Fibroblast of the conjunctiva (primary cell): Measurements from ENCODE around the gene SLC26A4.

Experiments used
- DNase-seq: peaks from one replicate; pipeline ENCODE4 v3.0.0-alpha.2; 2010; ENCODE audit warnings: low read depth

Gene SLC26A4

DNA sequence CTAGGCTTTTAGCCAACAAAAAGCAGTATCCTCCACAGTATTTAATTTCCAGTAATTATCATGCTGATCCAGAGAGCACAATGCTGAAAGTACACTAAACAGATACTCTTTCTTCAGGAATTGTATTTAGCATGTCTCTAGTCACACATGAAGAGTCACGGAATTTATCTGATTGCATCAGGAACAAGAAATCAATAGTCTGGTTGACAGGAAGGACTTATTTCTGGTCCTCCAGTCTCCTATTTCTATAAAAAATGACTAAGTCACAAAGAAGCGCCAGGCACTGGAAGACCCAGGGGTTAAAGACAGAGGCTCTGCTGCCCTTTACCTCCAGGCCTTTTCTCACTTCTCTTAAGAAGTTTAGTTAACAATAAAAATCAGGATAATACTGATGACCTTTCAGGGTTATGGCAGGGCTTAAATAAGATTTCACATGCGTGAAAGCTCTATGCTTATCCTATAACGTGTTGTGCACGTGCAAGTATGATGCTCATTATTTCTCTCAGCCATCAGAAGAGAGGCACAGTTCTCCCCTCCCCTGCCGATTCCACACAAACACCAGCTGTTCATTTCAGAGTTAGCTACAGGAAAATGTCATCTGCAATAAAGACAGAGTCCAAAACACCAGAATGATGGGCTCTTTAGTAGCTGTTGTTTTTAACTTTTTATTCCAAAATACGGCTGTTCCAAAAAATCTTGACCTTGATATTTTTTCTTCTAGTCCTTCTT, 36.9 kb downstream of the SLC26A4 start:
- no peak for DNase-seq

DNA sequence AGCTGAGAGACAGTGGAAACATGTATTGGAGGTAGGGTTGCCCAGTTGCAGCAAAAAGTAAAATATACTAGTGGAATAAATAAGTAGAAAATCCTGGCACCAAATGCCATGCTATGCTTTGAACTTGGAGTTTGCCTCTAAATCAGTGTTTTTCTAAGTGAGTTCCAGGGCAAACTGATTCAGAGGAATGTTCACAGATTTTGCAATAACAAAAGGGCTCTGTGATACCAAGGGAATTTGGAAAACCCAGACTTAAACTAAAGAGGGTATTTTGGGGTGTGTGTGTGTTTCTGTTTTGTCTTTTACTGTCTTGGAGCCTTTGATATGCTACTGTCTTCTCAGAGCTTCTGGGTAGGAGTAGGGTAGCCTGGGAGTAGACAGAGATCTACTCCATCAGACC, 39.9 kb downstream of the SLC26A4 start:
- DNase-seq, result no peak

DNA sequence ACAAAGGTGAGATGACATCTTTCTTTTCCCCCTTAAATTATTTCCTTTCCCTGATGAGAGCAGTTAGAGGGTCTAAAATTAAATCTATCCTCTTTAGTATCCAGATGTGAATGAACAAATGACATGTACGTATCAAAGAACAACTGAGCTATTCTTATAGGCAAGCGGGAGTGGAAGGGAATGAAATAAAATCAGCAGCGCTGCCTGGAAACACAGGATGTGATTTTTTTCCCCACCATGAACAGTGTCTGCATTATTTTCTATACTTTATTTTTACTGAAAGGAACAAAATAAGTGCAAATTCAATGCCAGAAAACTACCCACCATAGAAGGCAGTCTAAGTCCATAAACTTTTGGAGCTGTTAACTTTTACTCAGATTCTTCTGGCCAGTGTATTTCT, 40.6 kb downstream of the SLC26A4 start:
- DNase-seq, result no peak

DNA sequence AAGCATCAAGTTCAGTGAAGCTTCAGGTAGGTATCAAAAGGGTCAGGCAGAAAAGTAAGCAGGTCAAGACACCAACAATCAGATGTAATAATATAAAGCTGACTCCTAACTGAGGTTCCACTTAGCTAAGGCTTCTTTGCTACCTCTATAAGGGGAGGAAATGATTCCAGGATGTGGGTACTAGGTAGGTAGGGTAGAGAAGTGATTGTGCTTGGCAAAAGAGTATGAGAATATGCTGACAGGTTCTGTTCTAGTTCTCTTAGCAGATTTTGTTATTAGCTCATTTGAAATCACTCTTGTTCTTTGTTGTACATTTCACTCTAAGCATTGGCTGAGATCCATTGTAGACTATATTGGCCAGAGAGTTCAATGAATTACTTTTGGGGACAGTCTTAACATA, 42.6 kb downstream of the SLC26A4 start:
- no peak for DNase-seq

DNA sequence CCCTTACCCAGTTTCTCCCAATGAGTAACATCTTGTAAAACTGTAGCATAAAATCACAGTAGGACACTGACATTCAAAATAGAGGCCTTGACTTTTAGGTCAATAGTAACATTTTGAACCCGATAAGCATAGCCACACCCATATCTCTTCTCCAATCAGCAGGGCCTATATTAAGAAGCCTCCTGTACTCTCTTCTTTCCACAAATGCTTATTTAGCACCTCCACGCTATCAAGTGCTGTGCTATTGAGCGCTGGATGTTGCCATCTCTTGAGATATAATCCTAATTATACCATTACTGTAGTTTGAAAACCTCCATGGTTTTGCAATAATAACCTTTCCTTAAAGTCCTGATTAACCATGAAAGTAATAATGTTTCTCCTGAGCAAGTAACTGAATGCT, 43.2 kb downstream of the SLC26A4 start:
- no peak for DNase-seq

DNA sequence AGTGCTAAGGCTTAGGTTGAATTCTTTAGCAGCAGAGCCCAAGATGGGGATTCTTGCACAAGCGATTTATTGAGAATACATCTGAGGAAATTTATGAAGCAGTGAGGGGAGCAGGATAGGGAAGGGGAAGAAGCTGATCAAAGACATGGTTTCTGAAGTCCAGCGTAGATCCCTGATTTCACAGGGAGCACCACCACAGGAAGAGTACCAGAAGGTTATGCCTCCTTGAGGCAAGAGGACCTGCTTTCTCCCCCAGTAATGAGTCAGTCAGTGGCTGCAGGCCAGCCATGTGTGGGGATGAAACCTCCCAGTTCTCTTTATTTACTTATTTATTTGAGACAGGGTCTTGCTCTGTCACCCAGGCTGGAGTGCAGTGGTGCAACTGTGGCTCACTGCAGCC, 48.3 kb downstream of the SLC26A4 start:
- no peak for DNase-seq

DNA sequence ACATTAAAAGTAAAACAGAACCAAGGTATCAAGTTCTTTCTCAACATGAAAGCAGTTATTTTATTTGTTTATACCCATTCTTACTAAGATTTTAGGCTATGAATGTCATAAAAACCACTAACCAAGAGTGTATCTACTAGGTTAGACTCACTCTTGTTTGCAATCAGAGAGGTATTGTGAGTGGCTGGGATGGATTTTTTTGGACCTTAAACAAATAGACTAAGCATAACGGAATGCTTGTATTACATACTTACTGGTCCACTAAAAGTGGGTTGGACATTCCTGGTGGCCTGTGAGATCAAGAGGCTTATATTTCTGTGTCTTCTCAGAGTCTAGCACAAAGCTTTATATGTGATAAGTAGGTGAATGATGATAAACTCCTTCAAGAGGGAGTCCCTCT, 50.7 kb downstream of the SLC26A4 start:
- DNase-seq, result no peak

DNA sequence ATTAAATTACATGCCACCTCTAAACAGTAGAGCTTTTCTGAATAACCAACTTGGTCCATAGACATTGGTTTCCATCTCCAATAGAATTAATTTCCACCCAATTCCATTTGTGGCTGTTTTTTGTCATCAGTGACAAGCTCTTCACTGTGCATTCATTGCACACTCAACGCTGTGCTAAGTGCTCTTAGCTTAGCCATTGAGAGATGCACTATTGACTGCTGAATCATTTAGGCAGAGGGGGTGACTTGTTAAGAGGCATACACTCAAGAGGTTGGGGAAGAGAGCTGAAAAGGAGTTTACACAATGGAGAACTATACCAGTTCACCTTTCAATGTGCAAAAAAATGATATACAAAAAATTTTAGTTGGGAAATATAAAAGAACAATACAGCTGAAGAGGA, 51.4 kb downstream of the SLC26A4 start:
- no peak for DNase-seq

DNA sequence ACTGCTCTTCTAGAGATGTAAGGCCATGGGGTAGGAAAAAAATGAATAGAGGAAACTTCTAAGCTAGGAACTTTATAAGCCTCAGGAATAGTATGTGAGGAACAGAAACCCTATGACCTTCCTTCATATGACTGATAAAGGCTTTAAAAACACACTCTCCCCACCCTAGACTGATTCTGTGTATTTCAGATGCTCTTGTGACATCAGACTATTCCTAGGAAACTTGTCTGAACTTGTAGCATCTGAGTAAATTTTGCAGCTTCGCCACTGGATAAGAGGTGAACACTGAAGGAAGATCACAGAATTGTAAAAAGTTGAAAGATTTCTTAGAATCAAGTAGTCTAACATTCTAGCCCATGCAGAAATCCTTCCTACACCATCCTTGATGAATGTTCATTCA, 52.3 kb downstream of the SLC26A4 start:
- DNase-seq, result no peak

DNA sequence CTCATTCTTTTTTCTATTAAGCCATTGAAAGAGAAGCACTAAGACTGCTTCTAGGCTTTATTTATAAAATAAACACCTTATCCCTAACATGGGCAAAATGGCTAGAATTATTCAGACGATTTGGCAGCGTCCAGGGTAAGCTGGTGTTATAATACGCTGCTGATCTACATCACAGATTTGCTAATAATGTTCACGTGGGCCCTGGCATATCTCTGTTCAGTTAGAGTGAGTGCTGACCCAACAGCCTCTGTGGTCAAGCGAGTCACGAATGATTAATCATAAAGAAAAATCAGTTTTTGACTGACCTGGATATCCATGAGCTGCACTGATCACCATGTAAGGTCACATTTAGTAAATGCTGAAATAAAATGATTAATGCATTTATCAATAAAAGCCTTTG, 54.9 kb downstream of the SLC26A4 start:
- no peak for DNase-seq

DNA sequence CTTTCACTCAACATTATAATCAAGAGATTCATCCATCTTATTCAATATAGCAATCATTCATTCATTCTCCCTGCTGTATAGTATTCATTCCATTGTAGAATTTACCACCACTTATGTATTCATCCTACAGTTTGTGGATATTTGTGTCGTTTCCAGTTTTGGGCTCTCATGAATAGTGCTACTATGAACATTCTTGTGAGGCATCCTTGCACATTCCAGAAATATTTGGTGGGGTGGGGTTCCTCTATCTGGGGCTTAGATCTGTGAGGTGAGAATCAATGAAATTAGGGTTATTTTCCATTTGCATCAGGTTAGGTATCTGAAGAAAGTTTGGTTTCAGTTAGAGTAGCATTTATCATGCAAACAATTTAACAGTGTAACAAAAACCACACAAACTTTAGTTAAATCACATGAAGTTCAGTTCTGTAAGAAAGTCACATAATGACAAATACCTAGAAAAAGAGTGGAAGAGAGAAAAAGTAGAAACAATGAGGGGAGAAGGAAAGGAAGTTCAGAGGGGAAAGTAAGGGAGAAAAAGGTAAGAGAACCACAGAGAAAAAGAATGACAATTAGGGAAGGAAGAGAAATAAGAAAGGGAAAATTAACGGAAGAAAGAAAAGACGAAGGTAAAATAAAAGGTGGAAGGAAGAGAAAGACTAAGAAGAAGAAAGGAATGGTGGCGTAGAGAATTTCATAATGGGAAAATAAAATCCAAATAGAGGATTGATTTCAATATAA, 58.0 kb downstream of the SLC26A4 start:
- no peak for DNase-seq

DNA sequence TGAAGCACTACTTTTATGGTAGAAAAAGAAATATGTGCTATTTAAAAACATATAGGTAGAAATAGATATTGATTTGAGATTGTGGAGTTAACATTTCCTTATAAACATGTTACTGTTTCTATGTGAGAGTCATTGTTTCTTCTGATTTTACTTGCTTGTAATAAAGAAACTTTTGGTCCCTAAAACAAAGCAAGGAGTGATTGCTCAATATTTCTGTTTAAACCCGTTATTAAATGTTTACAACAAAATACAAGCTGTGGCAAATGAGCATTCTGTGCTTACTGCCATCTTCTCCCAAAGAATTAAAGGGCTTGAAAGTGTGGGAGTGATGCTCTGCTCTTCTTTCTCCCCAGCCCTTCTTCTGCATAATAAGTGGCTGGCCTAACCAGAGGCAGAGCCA, 60.7 kb downstream of the SLC26A4 start:
- DNase-seq, result no peak

DNA sequence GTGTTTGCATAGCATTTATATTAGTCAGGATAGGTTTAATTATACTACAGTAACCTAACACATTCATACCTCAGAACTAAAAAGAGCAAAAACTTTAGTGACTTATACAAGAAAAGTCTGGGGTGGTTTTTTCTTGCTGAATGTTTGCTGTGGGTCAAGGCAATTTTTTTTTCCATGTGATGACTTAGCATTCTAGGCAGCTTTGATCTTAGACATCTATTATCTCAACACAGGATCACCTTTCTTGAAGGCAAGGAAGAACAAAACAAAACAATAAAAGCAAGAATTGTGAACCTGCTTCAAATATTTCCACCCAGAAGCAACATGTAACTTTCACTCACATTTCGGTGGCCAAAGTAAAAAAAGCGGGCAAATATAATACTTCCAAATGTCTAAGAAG, 62.6 kb downstream of the SLC26A4 start:
- DNase-seq, result no peak

DNA sequence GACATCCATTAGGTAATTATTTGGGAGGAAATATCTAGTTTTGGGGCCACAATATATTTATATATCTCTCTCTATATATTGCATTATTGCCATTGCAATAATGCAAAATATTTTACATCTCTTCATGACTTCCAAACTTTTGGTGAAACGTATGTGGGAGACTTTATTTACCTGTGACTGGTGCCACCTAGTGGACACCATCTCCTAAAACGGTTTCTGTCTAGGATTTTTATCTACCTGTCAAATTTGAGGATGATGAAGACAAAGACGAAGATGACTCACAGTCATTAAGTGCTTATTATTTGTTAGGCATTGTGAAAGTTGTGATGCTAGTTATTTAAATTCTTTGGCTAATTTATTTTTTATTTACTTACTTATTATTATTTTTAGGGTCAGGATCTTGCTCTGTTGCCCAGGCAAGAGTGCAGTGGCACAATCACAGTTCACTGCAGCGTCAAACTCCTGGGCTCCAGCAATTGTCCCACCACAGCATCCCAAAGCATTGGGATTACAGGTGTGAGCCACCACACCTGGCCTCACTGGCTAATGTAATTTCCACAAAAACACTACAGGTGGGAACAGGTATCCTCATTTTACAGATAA, 64.6 kb downstream of the SLC26A4 start:
- DNase-seq, result peak; percentile 55

DNA sequence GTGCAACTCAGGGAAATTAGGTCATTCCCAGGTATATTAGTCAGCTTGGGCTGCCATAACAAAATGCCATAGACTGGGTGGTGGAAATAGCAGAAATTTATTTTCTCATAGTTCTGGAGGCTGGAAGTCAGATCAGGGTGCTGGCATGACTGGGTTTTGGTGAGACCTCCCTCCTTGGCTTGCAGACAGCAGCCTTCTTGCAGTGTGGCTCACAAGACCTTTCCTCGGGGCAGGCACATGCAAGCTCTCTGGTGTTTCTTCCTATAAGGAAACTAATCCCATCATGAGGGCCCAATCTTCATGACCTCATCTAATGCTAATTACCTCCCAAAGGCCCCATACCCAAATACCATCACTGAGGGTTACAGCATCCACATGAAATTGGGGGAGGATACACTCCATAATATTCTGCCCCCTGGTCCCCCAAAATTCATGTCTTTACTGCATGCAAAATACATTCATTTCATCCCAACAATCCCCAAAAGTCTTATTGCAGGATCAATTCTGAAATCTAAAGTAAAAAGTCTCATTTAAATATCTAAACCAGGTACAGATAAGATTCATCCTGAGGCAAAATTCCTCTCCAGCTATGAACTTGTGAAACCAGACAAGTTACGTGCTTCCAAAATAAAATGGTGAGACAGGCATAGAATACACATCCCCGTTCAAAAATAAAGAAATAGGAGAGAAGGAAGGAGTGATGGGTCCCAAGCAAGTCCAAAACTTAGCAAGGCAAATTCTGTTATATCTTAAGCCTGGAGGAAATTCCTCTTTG, 65.9 kb downstream of the SLC26A4 start:
- no peak for DNase-seq

DNA sequence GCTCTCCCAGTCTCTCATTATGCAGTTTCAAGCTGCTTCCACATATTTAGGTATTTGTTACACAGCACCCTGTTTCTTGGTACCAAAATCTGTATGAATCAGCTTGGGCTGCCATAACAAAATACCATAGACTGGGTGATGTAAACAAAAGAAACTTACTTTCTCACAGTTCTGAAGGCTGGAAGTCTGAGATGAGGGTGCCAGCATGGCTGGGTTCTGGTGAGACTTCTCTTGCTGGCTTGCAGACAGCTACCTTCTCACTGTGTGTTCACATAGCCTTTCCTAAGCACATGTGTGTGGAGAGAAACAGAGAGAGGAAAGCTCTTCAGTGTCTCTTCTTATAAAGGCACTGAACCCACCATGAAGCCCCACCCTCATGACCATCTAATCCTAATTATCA, 67.6 kb downstream of the SLC26A4 start:
- DNase-seq, result no peak

DNA sequence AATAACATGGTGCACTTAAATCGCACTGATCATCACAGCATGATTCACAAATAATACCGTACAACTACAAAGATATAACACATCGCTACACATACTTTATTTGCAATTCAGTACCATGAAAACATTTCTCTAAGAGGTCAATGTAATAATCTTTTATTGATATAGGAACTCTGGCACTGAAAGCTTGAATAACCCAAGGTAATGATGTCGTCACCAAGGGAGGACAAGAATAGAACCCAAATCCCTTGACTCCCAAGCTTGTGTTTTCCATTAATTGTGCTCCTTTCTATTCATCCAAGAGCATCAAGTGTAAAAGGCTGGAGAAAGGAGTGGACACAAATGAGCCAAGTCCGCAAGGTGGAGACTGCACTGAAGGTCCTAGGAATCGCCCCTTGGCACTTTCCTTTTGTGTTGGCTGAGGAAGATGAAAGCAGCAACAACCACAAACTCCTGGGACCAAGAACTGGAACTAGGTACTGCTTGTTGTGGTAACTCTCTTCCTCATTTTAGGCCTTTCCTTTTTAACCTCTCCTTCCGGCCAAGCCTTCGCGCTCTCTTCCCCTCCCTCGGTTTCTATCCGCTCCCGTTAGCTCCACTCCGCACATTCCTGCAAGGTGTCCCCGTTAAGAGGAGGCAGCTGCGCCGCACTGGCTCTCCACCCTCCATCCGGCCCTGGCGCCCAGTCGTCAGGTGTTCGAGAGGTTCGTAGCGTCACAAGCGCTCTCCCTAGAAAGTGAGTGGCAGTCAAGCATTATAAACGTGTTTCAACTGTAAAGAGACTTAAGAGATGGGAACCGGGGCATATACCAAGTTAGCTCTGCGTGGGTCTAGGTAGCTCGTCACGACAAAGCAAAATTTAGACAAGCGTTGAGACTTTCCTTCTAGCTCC, 82.3 kb downstream of the SLC26A4 start:
- DNase-seq, result no peak

DNA sequence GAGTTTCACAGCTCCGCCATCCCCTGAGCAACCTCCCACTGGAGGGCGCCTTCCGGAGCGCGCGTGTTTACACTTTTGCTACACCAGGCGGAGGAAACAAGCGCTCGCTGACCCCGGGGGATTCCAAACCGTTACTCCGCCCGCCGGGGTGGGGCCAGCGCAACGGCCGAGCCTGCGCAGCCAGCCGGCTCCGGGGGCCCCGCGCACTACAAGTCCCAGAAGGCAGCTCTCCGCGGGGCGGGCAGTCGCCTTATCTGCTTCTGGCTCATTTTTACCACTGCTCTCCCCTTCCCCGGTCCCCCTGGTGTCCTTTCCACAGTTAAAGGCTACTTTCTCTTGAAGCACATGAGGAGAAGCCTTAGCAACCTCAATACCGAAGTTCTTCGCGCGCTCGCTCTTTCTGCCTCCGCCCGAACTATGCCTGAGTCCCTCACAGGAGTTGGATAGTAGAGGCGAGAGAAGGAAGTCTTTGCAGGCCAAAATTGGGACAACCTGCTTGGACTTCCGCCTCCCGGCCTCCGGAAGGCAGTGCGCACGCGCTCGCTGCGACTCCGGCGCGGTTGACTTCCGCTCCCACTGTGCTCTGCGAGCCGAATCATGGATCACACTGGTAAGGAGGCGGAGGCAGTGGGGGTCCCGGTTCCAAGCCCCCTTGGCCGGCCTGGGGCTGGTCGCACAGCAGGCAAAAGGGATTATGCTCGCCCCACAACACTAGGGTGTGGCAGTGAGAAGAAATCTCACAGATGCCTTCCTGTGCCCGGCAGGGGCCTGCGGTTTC, 83.1 kb downstream of the SLC26A4 start, which contains the start of gene CBLL1:
TSS of gene CBLL1 (plus strand) at position 576 of the 778 bp plus-strand sequence. CDS start at position 598, 22 bp downstream.
- DNase-seq, result peak; percentile 93

DNA sequence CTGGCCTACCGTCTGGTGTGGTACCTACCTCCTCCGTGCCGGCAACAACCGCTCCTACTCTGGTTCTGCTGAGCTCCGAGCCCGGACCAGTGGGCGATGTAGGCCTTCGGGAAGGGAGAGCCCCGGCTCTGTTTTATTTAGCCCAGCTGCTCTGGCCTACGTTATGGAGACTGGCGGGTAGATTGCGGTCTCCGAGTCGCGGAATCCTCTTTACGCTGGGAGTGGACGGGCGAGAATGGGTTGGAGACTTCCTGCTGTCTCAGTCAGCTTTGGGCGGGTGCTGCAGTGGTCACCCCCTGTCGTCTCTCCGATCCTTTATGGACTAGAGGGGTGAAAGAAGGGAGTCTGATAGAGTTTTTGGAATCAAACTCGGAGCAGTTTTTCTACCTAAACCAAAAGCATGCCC, 83.7 kb downstream of the SLC26A4 start:
- DNase-seq, result no peak

DNA sequence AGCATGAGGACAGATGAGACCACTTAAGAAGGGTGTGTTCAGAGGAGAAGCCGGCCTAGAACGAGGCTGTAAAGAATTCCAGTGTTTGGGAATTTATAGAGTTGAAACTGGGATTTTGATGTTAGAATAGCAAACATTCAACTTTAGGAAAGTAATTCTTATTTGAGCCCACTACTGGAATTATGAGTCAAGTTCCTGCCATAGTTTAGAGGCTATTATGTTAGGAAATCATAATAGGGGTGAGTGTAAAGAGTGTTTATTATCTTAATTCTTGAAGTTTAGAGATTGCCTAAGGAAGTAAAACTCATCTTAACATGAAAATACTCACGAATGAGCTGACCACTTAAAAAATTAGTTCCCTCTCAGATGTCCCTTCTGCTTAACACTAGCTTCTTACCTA, 85.4 kb downstream of the SLC26A4 start:
- DNase-seq, result no peak

DNA sequence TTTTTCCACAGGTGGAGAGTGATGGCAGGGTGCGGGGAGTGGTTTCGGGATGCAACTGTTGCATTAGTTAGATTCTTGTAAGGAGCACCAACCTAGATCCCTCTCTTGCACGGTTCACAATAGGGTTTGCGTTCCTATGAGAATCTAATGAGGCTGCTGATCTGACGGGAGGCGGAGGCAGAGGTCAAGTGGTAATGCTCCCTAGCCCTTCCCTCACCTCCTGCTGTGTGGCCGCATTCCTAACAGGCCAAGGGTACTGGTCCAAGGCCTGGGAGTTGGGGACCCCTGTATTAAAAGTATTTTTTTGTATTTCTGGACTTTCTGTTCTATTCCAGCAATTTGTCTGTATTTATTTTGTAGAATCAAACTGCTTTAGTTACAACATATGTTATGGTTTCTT, 90.5 kb downstream of the SLC26A4 start:
- DNase-seq, result no peak
